Stimulated activated CD8-positive, alpha-beta memory T cell treated with anti-CD3 and anti-CD28 coated beads, Interleukin-2, amount 100 ng/mL, for 1 hour (primary cell): ENCODE data around the gene EFTUD2.
"Not testable (repeated sequence)": the region's sequence is repeated elsewhere in the genome, so short reads cannot be mapped to it uniquely, and the experiment has no call there.

Experiments used
- DNase-seq, 2 donors: peaks; one replicate each; pipeline ENCODE4 v3.0.0-alpha.2; 2020; ENCODE audit warnings: low read depth in 2 of 2

EFTUD2 gene

GRCh38 chr17:44848961-44849489 is 50.2 kb downstream of the EFTUD2 start:
- no peak for DNase-seq

GRCh38 chr17:44848257-44848795 is 50.9 kb downstream of the EFTUD2 start:
- DNase-seq = no peak

GRCh38 chr17:44847586-44847985 is 51.7 kb downstream of the EFTUD2 start, which contains the start of gene HIGD1B:
HIGD1B (plus strand) TSS chr17:44847883; CDS start chr17:44848153, 270 bp downstream.
- no peak for DNase-seq

- DNase-seq = no peak
Measured at GRCh38 chr17:44846206-44846605, 53.0 kb downstream of the EFTUD2 start.

GRCh38 chr17:44844390-44844830 is 54.8 kb downstream of the EFTUD2 start:
- no peak for DNase-seq

- DNase-seq = no peak
Measured at GRCh38 chr17:44842748-44843147, 56.5 kb downstream of the EFTUD2 start.

- no peak for DNase-seq
Measured at GRCh38 chr17:44840936-44841335, 58.3 kb downstream of the EFTUD2 start.

GRCh38 chr17:44840274-44840673 is 59.0 kb downstream of the EFTUD2 start:
- DNase-seq = no peak

- DNase-seq = no peak
Measured at GRCh38 chr17:44837196-44837595, 62.0 kb downstream of the EFTUD2 start.

GRCh38 chr17:44832805-44833204 is 66.4 kb downstream of the EFTUD2 start:
- DNase-seq = no peak

GRCh38 chr17:44831371-44831770 is 67.9 kb downstream of the EFTUD2 start:
- no peak for DNase-seq

GRCh38 chr17:44830359-44831288 is 68.6 kb downstream of the EFTUD2 start:
- no peak for DNase-seq

- no peak for DNase-seq
Measured at GRCh38 chr17:44829523-44830358, 69.5 kb downstream of the EFTUD2 start, which contains the start of gene GJC1. GJC1 (minus strand) TSS chr17:44830287; CDS start chr17:44805817, 24,470 bp downstream.

- no peak for DNase-seq
Measured at GRCh38 chr17:44828919-44829522, 70.2 kb downstream of the EFTUD2 start.

GRCh38 chr17:44827863-44828262 is 71.4 kb downstream of the EFTUD2 start:
- no peak for DNase-seq

GRCh38 chr17:44826123-44826790 is 73.0 kb downstream of the EFTUD2 start:
- no peak for DNase-seq

- DNase-seq = not testable (repeated sequence)
Measured at GRCh38 chr17:44825236-44825635, 74.0 kb downstream of the EFTUD2 start.

GRCh38 chr17:44820631-44821212 is 78.5 kb downstream of the EFTUD2 start:
- DNase-seq = no peak

- not testable (repeated sequence) for DNase-seq
Measured at GRCh38 chr17:44818508-44818907, 80.7 kb downstream of the EFTUD2 start.

- DNase-seq = no peak
Measured at GRCh38 chr17:44812263-44812662, 87.0 kb downstream of the EFTUD2 start.
